ENCODE measurements around the gene AOPEP.

- TF ChIP-seq CTCF (IDR thresholded peaks at IDR 0.05) (no peak), POLR2AphosphoS5 (IDR thresholded peaks at IDR 0.05) (no peak), EP300 (IDR thresholded peaks at IDR 0.05) (no peak), POLR2A (IDR thresholded peaks at IDR 0.05) (no peak)
Observed at GRCh38 chr9:94868464-94868863, 142.0 kb downstream of the AOPEP start.

All from upper lobe of left lung (tissue), 4 donors.